Astrocyte (in vitro differentiated cells and primary cell): ENCODE results near the gene TRPC4AP. TPM values are rescaled to one million over a fixed set of nuclear protein-coding genes. Genes with fewer than 3 reads are reported as not detected.

Experiments used
- DNase-seq: peaks from one replicate; pipeline ENCODE4 v3.0.0-alpha.2; 2010; ENCODE audit warnings: low read depth
- FAIRE-seq: peaks from 2 replicates; lab custom pipeline; 2011; peaks lifted over from hg19 to GRCh38; lab: Jason Lieb, UNC
- H2AFZ ChIP-seq: 2 replicates; pipeline ENCODE4 v1.6.0; 2012; ENCODE audit warnings: low read depth, low read length, inconsistent platforms
- H3K27ac ChIP-seq: 2 replicates; pipeline ENCODE4 v1.5.1; 2011; ENCODE audit warnings: low read depth, low read length, inconsistent platforms
- H3K27me3 ChIP-seq: 2 replicates; pipeline ENCODE4 v1.6.0; 2011; ENCODE audit warnings: low read length, inconsistent platforms; ENCODE audit not compliant: insufficient read depth
- H3K36me3 ChIP-seq: 2 replicates; pipeline ENCODE4 v1.5.1; 2011; ENCODE audit warnings: low read length, inconsistent platforms; ENCODE audit not compliant: insufficient read depth
- H3K4me1 ChIP-seq: 2 replicates; pipeline ENCODE4 v1.5.1; 2011; ENCODE audit warnings: low read length, inconsistent platforms; ENCODE audit not compliant: insufficient read depth
- H3K4me2 ChIP-seq: 2 replicates; pipeline ENCODE4 v1.6.0; 2012; ENCODE audit warnings: low read length, inconsistent platforms
- H3K4me3 ChIP-seq: 2 replicates; pipeline ENCODE4 v1.5.1; 2011; ENCODE audit warnings: low read depth, mild to moderate bottlenecking, low read length, inconsistent platforms; ENCODE audit not compliant: insufficient read depth
- H3K79me2 ChIP-seq: 2 replicates; pipeline ENCODE4 v1.6.0; 2012; ENCODE audit warnings: mild to moderate bottlenecking, low read length, inconsistent platforms; ENCODE audit not compliant: insufficient read depth
- H3K9ac ChIP-seq: 2 replicates; pipeline ENCODE4 v1.6.0; 2012; ENCODE audit warnings: mild to moderate bottlenecking, low read length, inconsistent platforms
- H3K9me3 ChIP-seq: 2 replicates; pipeline ENCODE4 v1.5.1; 2012; ENCODE audit warnings: low read depth, mild to moderate bottlenecking, low read length, inconsistent platforms; ENCODE audit not compliant: insufficient read depth
- H4K20me1 ChIP-seq: 2 replicates; pipeline ENCODE4 v1.6.0; 2012; ENCODE audit warnings: low read length, inconsistent platforms; ENCODE audit not compliant: insufficient read depth
- H3K27ac Mint-ChIP-seq: one replicate; pipeline ENCODE4 v1.8.0; 2021; ENCODE audit warnings: mild to moderate bottlenecking, mixed read lengths; ENCODE audit not compliant: unreplicated experiment
- H3K27me3 Mint-ChIP-seq: one replicate; pipeline ENCODE4 v1.8.0; 2021; ENCODE audit warnings: low read depth, mixed read lengths; ENCODE audit not compliant: unreplicated experiment
- H3K36me3 Mint-ChIP-seq: one replicate; pipeline ENCODE4 v1.8.0; 2021; ENCODE audit warnings: low read depth, mixed read lengths; ENCODE audit not compliant: unreplicated experiment
- H3K4me1 Mint-ChIP-seq: one replicate; pipeline ENCODE4 v1.8.0; 2021; ENCODE audit warnings: low read depth, mixed read lengths; ENCODE audit not compliant: unreplicated experiment
- H3K4me3 Mint-ChIP-seq: one replicate; pipeline ENCODE4 v1.8.0; 2021; ENCODE audit warnings: mild to moderate bottlenecking, moderate library complexity, mixed read lengths; ENCODE audit not compliant: unreplicated experiment
- H3K9me3 Mint-ChIP-seq: one replicate; pipeline ENCODE4 v1.8.0; 2021; ENCODE audit warnings: mild to moderate bottlenecking, mixed read lengths; ENCODE audit not compliant: unreplicated experiment
- CTCF ChIP-seq: IDR thresholded peaks from 2 replicates; pipeline ENCODE4 v1.5.1; 2011; ENCODE audit warnings: low read depth, mild to moderate bottlenecking, inconsistent platforms, low read length, moderate library complexity; ENCODE audit not compliant: insufficient read depth
- EZH2 ChIP-seq: IDR thresholded peaks from 2 replicates; pipeline ENCODE4 v1.6.1; 2012; ENCODE audit warnings: mild to moderate bottlenecking, low read length, inconsistent platforms; ENCODE audit not compliant: insufficient read depth
- total RNA-seq: library from RNA; stranded (reverse); gene quantifications from 2 replicates; pipeline ENCODE4 v1.2.1, GENCODE V29; 2021

Gene TRPC4AP
- total RNA-seq, 1 donor from 2014 or later, result 92.6 TPM

- DNase-seq (no peak), FAIRE-seq (no peak)
- Histone ChIP-seq H3K4me3 (no peak overlapping the region), H3K27me3 (no peaks in the 10 kb centered on the region), H3K79me2 (peaks cover 25% of the 10 kb centered on the region), H3K9me3 (no peaks in the 10 kb centered on the region), H3K4me1 (peaks cover 4% of the 10 kb centered on the region), H3K9ac (no peak overlapping the region), H2AFZ (no peak overlapping the region), H3K4me2 (no peak overlapping the region), H3K27ac (no peak overlapping the region), H4K20me1 (peaks cover 61% of the 10 kb centered on the region), H3K36me3 (peaks cover 48% of the 10 kb centered on the region)
- H3K27me3 Mint-ChIP-seq, result no peaks in the 10 kb centered on the region
- H3K4me1 Mint-ChIP-seq, result peaks cover 16% of the 10 kb centered on the region
- no peak overlapping the region for H3K27ac Mint-ChIP-seq
- H3K9me3 Mint-ChIP-seq, result no peaks in the 10 kb centered on the region
- no peak for TF ChIP-seq CTCF
- TF ChIP-seq EZH2, result no peak
- no peak overlapping the region for H3K4me3 Mint-ChIP-seq
- peaks cover 21% of the 10 kb centered on the region for H3K36me3 Mint-ChIP-seq
These were observed 76.8 kb downstream of the TRPC4AP start for GRCh38 chr20:35015863-35016193.

- peaks cover 24% of the 10 kb centered on the region for H3K36me3 Mint-ChIP-seq
- H3K4me2 ChIP-seq, result no peak overlapping the region
- DNase-seq (no peak), FAIRE-seq (no peak)
- peaks cover 51% of the 10 kb centered on the region for H3K36me3 ChIP-seq
- H2AFZ ChIP-seq, result no peak overlapping the region
- H3K27me3 ChIP-seq, result no peaks in the 10 kb centered on the region
- H3K27ac ChIP-seq, result no peak overlapping the region
- peaks cover 22% of the 10 kb centered on the region for H3K4me1 Mint-ChIP-seq
- no peak overlapping the region for H3K9ac ChIP-seq
- H3K27me3 Mint-ChIP-seq, result no peaks in the 10 kb centered on the region
- peaks cover 57% of the 10 kb centered on the region for H4K20me1 ChIP-seq
- H3K27ac Mint-ChIP-seq, result no peak overlapping the region
- no peaks in the 10 kb centered on the region for H3K9me3 Mint-ChIP-seq
- H3K4me3 ChIP-seq, result no peak overlapping the region
- H3K9me3 ChIP-seq, result no peaks in the 10 kb centered on the region
- peaks cover 14% of the 10 kb centered on the region for H3K79me2 ChIP-seq
- TF ChIP-seq EZH2, result no peak
- peaks cover 4% of the 10 kb centered on the region for H3K4me1 ChIP-seq
- H3K4me3 Mint-ChIP-seq, result no peak overlapping the region
These were observed 78.1 kb downstream of the TRPC4AP start for GRCh38 chr20:35014537-35014936.

GRCh38 chr20:35013421-35014411 is 78.9 kb downstream of the TRPC4AP start:
- H2AFZ ChIP-seq, result no peak overlapping the region
- no peak for TF ChIP-seq CTCF
- TF ChIP-seq EZH2, result no peak
- H3K9me3 Mint-ChIP-seq, result no peaks in the 10 kb centered on the region
- H3K27ac ChIP-seq, result no peak overlapping the region
- FAIRE-seq (no peak), DNase-seq (no peak)
- peaks cover 32% of the 10 kb centered on the region for H3K36me3 Mint-ChIP-seq
- peaks cover 21% of the 10 kb centered on the region for H3K4me1 Mint-ChIP-seq
- no peaks in the 10 kb centered on the region for H3K9me3 ChIP-seq
- H3K27me3 Mint-ChIP-seq, result no peaks in the 10 kb centered on the region
- peaks cover 57% of the 10 kb centered on the region for H4K20me1 ChIP-seq
- H3K4me3 ChIP-seq, result no peak overlapping the region
- peak overlapping the region; percentile 80 for H3K27ac Mint-ChIP-seq
- H3K27me3 ChIP-seq, result no peaks in the 10 kb centered on the region
- H3K36me3 ChIP-seq, result peaks cover 57% of the 10 kb centered on the region
- H3K4me2 ChIP-seq, result no peak overlapping the region
- H3K4me3 Mint-ChIP-seq, result no peak overlapping the region
- H3K9ac ChIP-seq, result no peak overlapping the region
- peaks cover 9% of the 10 kb centered on the region for H3K79me2 ChIP-seq
- H3K4me1 ChIP-seq, result peaks cover 4% of the 10 kb centered on the region
